HepG2 (cell line): ENCODE measurements around the gene FAM219B. TPM values are rescaled to one million over a fixed set of nuclear protein-coding genes. Genes with fewer than 3 reads are reported as not detected.

Experiments used
- ERF ChIP-seq: IDR thresholded peaks from 2 replicates; pipeline ENCODE4 v1.6.1; 2018; ENCODE audit warnings: missing biosample characterization, missing genetic modification reagents
- GFI1 ChIP-seq: sonication (generic); formaldehyde crosslinking; IDR thresholded peaks from 2 replicates; pipeline ENCODE4 v1.5.0; 2020; ENCODE audit warnings: missing genetic modification reagents, mild to moderate bottlenecking, borderline replicate concordance
- MYNN ChIP-seq: sonication (generic); formaldehyde crosslinking; IDR thresholded peaks from 2 replicates; pipeline ENCODE4 v1.4.0; 2020; ENCODE audit warnings: mild to moderate bottlenecking, low read depth, missing genetic modification reagents
- NFE2L1 ChIP-seq: sonication (generic); formaldehyde crosslinking; IDR thresholded peaks from 2 replicates; pipeline ENCODE4 v1.4.0; 2020; ENCODE audit warnings: missing genetic modification reagents, mild to moderate bottlenecking, borderline replicate concordance
- SALL1 ChIP-seq: sonication (generic); formaldehyde crosslinking; IDR thresholded peaks from 2 replicates; pipeline ENCODE4 v1.8.0; 2022; ENCODE audit warnings: mild to moderate bottlenecking, missing genetic modification reagents
- SMAD9 ChIP-seq: sonication (generic); formaldehyde crosslinking; IDR thresholded peaks from 2 replicates; pipeline ENCODE4 v1.5.1; 2020; ENCODE audit warnings: mild to moderate bottlenecking, missing genetic modification reagents
- TBP ChIP-seq: sonication (generic); formaldehyde crosslinking; IDR thresholded peaks from 2 replicates; pipeline ENCODE4 v1.5.0; 2020; ENCODE audit warnings: missing genetic modification reagents
- ZNF709 ChIP-seq: sonication (generic); formaldehyde crosslinking; IDR thresholded peaks from 2 replicates; pipeline ENCODE4 v1.5.0; 2020; ENCODE audit warnings: mild to moderate bottlenecking, missing genetic modification reagents
- ZNF792 ChIP-seq: IDR thresholded peaks from 2 replicates; pipeline ENCODE4 v1.6.1; 2016
- polyA plus RNA-seq, 8 experiments: library from polyadenylated mRNA; depleted of rRNA in 3 of 8; stranded (reverse) in 7 of 8; unstranded in 1 of 8; fragments of >200 nt; fragmentation: Illumina TruSeq in 4 of 8; extraction: Trizol in 4 of 8; gene quantifications; 2 replicates each; pipeline versions ENCODE4 v1.2.1 to v1.2.3, GENCODE V29; 2011 to 2016; ENCODE audit warnings: low read depth in 4 of 8, missing spikeins in 1 of 8, mixed read lengths in 1 of 8; ENCODE audit not compliant: insufficient read depth in 1 of 8
- total RNA-seq, 5 experiments: library from RNA; depleted of rRNA; stranded (reverse); fragments of >200 nt; fragmentation: Illumina TruSeq; extraction: Trizol; gene quantifications; 2 replicates each; pipeline ENCODE4 v1.2.3, GENCODE V29; 2016; ENCODE audit warnings: low read depth in 1 of 5
- TF ChIP-seq, protein P1 (sequence below): sonication (generic); formaldehyde crosslinking; IDR thresholded peaks from 2 replicates; pipeline ENCODE4 v1.4.0; 2020; ENCODE audit warnings: missing genetic modification reagents, borderline replicate concordance
- TF ChIP-seq, protein P2 (sequence below), 2 experiments: sonication (generic) in 1 of 2; formaldehyde crosslinking in 1 of 2; IDR thresholded peaks; 2 replicates each; pipeline versions ENCODE4 v1.6.1 to v1.9.0; 2014 to 2022; ENCODE audit warnings: antibody characterized with exemption in 1 of 2, borderline replicate concordance in 1 of 2, inconsistent platforms in 1 of 2, low read depth in 1 of 2, missing genetic modification reagents in 1 of 2
- TF ChIP-seq, protein P3 (sequence below), 2 experiments: IDR thresholded peaks; 2 replicates each; pipeline ENCODE4 v1.6.1; 2011 to 2012; ENCODE audit warnings: low read length in 2 of 2, borderline replicate concordance in 1 of 2, low read depth in 1 of 2, mild to moderate bottlenecking in 1 of 2, moderate library complexity in 1 of 2

The FAM219B gene
- total and polyA plus RNA-seq, 2 of the 13 experiments (the other 11 are each of a cell fraction or from before 2014, with no cell fraction given), result 36.6 to 50.2 TPM

DNA sequence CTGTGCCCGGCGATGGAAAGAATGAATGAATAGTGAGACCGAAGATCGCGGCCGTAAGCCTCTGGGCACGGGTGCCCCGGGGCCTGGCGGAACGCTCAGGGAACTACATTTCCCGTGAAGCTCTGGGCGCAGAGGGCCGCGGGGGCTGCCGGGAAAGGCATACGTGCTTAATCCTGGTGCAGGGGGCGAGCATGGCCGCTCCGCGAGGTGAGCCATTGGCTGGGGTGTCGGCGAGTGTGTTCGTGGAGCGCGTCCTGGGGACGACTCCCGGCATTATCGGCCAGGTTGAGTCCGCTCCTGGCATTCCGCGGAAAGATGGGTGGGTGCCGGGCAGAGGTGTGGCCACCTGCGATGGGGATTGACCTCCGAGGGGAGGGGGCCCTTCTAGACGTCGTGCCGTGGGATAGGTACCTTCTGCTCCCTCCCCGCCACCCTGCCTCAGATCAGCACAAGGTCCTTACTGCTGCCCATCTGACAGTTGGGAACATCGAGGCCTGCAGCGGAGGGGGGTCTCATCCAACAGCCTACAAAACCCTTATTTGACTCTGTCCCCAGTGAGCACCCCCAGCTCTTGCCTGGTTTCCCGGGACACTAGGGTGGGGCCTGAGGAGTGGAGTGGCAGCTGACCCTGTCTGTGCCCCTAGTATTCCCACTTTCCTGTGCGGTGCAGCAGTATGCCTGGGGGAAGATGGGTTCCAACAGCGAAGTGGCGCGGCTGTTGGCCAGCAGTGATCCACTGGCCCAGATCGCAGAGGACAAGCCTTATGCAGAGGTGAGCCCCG lies 16.6 kb downstream of the FAM219B start, which contains the start of gene MPI (continued):
- TF ChIP-seq SMAD9 (CRISPR knock-in tag) (no peak), ERF (CRISPR knock-in tag) (peak; percentile 77; the same call in 1 of the 2 replicates), TBP (CRISPR knock-in tag) (peak; percentile 90; the same call in 1 of the 2 replicates), ZNF709 (CRISPR knock-in tag) (peak; percentile 41; the same call in 1 of the 2 replicates), SALL1 (CRISPR knock-in tag) (peak; percentile 81; the same call in 1 of the 2 replicates), NFE2L1 (CRISPR knock-in tag) (no peak), ZNF792 (CRISPR knock-in tag) (peak; percentile 83), GFI1 (CRISPR knock-in tag) (0 out of 2 replicates have a peak, but pooled peaks have one; percentile 43), MYNN (CRISPR knock-in tag) (no peak)
- TF ChIP-seq, protein P1, sequence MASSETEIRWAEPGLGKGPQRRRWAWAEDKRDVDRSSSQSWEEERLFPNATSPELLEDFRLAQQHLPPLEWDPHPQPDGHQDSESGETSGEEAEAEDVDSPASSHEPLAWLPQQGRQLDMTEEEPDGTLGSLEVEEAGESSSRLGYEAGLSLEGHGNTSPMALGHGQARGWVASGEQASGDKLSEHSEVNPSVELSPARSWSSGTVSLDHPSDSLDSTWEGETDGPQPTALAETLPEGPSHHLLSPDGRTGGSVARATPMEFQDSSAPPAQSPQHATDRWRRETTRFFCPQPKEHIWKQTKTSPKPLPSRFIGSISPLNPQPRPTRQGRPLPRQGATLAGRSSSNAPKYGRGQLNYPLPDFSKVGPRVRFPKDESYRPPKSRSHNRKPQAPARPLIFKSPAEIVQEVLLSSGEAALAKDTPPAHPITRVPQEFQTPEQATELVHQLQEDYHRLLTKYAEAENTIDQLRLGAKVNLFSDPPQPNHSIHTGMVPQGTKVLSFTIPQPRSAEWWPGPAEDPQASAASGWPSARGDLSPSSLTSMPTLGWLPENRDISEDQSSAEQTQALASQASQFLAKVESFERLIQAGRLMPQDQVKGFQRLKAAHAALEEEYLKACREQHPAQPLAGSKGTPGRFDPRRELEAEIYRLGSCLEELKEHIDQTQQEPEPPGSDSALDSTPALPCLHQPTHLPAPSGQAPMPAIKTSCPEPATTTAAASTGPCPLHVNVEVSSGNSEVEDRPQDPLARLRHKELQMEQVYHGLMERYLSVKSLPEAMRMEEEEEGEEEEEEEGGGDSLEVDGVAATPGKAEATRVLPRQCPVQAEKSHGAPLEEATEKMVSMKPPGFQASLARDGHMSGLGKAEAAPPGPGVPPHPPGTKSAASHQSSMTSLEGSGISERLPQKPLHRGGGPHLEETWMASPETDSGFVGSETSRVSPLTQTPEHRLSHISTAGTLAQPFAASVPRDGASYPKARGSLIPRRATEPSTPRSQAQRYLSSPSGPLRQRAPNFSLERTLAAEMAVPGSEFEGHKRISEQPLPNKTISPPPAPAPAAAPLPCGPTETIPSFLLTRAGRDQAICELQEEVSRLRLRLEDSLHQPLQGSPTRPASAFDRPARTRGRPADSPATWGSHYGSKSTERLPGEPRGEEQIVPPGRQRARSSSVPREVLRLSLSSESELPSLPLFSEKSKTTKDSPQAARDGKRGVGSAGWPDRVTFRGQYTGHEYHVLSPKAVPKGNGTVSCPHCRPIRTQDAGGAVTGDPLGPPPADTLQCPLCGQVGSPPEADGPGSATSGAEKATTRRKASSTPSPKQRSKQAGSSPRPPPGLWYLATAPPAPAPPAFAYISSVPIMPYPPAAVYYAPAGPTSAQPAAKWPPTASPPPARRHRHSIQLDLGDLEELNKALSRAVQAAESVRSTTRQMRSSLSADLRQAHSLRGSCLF (CRISPR knock-in tag), result no peak; the same call in 1 of the 2 replicates
- TF ChIP-seq, protein P2, sequence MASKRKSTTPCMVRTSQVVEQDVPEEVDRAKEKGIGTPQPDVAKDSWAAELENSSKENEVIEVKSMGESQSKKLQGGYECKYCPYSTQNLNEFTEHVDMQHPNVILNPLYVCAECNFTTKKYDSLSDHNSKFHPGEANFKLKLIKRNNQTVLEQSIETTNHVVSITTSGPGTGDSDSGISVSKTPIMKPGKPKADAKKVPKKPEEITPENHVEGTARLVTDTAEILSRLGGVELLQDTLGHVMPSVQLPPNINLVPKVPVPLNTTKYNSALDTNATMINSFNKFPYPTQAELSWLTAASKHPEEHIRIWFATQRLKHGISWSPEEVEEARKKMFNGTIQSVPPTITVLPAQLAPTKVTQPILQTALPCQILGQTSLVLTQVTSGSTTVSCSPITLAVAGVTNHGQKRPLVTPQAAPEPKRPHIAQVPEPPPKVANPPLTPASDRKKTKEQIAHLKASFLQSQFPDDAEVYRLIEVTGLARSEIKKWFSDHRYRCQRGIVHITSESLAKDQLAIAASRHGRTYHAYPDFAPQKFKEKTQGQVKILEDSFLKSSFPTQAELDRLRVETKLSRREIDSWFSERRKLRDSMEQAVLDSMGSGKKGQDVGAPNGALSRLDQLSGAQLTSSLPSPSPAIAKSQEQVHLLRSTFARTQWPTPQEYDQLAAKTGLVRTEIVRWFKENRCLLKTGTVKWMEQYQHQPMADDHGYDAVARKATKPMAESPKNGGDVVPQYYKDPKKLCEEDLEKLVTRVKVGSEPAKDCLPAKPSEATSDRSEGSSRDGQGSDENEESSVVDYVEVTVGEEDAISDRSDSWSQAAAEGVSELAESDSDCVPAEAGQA (IDR thresholded peaks at IDR 0.05; ENCODE audit: low read depth), result peak; percentile 42; the same call in 1 of the 2 replicates
- TF ChIP-seq, protein P2 (CRISPR knock-in tag; IDR thresholded peaks at IDR 0.05; ENCODE audit: borderline replicate concordance), result 0 out of 2 replicates have a peak, but pooled peaks have one; percentile 33
- TF ChIP-seq, protein P3, sequence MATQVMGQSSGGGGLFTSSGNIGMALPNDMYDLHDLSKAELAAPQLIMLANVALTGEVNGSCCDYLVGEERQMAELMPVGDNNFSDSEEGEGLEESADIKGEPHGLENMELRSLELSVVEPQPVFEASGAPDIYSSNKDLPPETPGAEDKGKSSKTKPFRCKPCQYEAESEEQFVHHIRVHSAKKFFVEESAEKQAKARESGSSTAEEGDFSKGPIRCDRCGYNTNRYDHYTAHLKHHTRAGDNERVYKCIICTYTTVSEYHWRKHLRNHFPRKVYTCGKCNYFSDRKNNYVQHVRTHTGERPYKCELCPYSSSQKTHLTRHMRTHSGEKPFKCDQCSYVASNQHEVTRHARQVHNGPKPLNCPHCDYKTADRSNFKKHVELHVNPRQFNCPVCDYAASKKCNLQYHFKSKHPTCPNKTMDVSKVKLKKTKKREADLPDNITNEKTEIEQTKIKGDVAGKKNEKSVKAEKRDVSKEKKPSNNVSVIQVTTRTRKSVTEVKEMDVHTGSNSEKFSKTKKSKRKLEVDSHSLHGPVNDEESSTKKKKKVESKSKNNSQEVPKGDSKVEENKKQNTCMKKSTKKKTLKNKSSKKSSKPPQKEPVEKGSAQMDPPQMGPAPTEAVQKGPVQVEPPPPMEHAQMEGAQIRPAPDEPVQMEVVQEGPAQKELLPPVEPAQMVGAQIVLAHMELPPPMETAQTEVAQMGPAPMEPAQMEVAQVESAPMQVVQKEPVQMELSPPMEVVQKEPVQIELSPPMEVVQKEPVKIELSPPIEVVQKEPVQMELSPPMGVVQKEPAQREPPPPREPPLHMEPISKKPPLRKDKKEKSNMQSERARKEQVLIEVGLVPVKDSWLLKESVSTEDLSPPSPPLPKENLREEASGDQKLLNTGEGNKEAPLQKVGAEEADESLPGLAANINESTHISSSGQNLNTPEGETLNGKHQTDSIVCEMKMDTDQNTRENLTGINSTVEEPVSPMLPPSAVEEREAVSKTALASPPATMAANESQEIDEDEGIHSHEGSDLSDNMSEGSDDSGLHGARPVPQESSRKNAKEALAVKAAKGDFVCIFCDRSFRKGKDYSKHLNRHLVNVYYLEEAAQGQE (IDR thresholded peaks at IDR 0.05; ENCODE audit: borderline replicate concordance in 1 of 2, low read depth in 1 of 2, low read length in 2 of 2), result 0 out of 4 replicates have a peak, but pooled peaks of 1 of the 2 experiments have one; percentile 20
